ENCODE data around the gene CPSF4.

Gene CPSF4

GRCh38 chr7:99393355-99394187 is 45.2 kb upstream of the CPSF4 start:
- Mint-ChIP-seq H3K27ac (peak overlapping the region; percentile 98), H3K9me3 (no peaks in the 10 kb centered on the region), H3K4me1 (peaks cover 43% of the 10 kb centered on the region), H3K36me3 (ENCODE audit: low read depth) (peaks cover 17% of the 10 kb centered on the region), H3K27me3 (ENCODE audit: low read depth, poor library complexity) (no peaks in the 10 kb centered on the region), H3K4me3 (peak overlapping the region; percentile 88)
- TF ChIP-seq, protein P1, sequence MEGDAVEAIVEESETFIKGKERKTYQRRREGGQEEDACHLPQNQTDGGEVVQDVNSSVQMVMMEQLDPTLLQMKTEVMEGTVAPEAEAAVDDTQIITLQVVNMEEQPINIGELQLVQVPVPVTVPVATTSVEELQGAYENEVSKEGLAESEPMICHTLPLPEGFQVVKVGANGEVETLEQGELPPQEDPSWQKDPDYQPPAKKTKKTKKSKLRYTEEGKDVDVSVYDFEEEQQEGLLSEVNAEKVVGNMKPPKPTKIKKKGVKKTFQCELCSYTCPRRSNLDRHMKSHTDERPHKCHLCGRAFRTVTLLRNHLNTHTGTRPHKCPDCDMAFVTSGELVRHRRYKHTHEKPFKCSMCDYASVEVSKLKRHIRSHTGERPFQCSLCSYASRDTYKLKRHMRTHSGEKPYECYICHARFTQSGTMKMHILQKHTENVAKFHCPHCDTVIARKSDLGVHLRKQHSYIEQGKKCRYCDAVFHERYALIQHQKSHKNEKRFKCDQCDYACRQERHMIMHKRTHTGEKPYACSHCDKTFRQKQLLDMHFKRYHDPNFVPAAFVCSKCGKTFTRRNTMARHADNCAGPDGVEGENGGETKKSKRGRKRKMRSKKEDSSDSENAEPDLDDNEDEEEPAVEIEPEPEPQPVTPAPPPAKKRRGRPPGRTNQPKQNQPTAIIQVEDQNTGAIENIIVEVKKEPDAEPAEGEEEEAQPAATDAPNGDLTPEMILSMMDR (IDR thresholded peaks at IDR 0.05), result no peak
- DNase-seq, result peak; percentile 88

DNA sequence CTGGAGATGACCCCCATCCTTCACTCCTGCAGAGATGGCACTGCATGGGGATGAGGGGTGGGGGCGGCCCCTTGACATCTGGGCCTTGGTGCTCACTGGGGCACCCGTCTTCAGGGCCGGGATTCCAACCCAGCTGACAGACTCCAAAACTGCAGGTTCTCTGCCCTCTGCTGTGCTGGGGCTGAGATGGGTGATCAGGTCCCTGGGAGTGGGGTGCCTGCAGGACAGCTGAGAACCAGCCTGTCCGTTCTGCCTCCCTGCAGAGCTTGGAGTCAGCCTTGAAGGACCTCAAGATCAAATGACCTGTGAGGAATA is 44.6 kb upstream of the CPSF4 start:
- DNase-seq, result no peak
- Mint-ChIP-seq H3K4me1 (peaks cover 43% of the 10 kb centered on the region), H3K27me3 (ENCODE audit: low read depth, poor library complexity) (no peaks in the 10 kb centered on the region), H3K9me3 (no peaks in the 10 kb centered on the region), H3K36me3 (ENCODE audit: low read depth) (peaks cover 22% of the 10 kb centered on the region), H3K4me3 (peak overlapping the region; percentile 88), H3K27ac (no peak overlapping the region)
- TF ChIP-seq, protein P1 (IDR thresholded peaks at IDR 0.05), result no peak

GRCh38 chr7:99395616-99396327 is 43.0 kb upstream of the CPSF4 start:
- H3K27ac Mint-ChIP-seq, result no peak overlapping the region
- no peak for DNase-seq
- H3K27me3 Mint-ChIP-seq (ENCODE audit: low read depth, poor library complexity), result no peaks in the 10 kb centered on the region
- H3K36me3 Mint-ChIP-seq (ENCODE audit: low read depth), result peaks cover 28% of the 10 kb centered on the region
- TF ChIP-seq, protein P1 (IDR thresholded peaks at IDR 0.05), result no peak
- peaks cover 43% of the 10 kb centered on the region for H3K4me1 Mint-ChIP-seq
- no peaks in the 10 kb centered on the region for H3K9me3 Mint-ChIP-seq
- no peak overlapping the region for H3K4me3 Mint-ChIP-seq

DNA sequence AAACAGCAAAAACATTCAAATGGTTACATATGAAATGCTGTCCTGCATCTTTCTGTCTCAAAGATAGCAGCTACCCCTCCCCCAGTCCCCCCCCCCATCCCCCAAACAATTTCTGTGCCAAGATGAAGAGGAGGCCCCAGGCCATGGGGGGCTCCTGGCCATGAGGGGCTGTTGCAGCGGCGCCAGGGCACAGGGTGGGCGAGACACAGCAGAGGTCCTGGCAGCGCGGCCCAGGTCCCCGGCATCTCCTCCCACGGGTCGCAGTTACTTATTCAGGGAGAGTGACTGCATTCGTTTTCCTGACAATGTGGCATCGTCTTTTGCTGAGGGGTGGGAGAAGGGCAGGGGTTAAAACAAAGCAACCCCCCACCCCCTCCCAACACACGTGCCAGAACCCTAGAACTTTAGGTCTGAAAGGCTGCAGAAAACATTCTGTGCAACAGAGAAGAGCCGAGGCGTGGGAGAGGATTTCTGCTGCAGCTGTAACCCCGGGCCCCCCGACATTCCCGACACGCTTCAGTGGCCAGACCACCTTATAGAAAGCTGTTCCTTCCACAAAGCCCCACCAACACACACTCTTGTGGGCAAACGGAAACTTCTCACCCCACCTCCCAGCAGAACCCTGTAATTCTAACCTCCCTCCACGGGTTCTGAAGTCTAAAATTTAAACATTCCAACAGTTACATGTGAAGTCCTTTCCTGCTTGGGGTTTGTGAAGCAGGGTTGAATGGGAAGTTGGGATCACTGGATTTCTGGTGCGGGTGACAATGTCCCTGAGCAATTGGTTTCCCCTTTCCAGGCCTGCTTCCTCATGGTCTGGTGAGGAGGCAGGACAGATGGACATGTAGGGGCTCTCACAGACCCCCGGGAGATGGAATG is 42.1 kb upstream of the CPSF4 start:
- H3K9me3 Mint-ChIP-seq, result no peaks in the 10 kb centered on the region
- no peak overlapping the region for H3K4me3 Mint-ChIP-seq
- H3K27ac Mint-ChIP-seq, result peak overlapping the region; percentile 97
- no peaks in the 10 kb centered on the region for H3K27me3 Mint-ChIP-seq (ENCODE audit: low read depth, poor library complexity)
- H3K36me3 Mint-ChIP-seq (ENCODE audit: low read depth), result peaks cover 30% of the 10 kb centered on the region
- H3K4me1 Mint-ChIP-seq, result peaks cover 43% of the 10 kb centered on the region
- no peak for DNase-seq
- TF ChIP-seq, protein P1 (IDR thresholded peaks at IDR 0.05), result no peak

DNA sequence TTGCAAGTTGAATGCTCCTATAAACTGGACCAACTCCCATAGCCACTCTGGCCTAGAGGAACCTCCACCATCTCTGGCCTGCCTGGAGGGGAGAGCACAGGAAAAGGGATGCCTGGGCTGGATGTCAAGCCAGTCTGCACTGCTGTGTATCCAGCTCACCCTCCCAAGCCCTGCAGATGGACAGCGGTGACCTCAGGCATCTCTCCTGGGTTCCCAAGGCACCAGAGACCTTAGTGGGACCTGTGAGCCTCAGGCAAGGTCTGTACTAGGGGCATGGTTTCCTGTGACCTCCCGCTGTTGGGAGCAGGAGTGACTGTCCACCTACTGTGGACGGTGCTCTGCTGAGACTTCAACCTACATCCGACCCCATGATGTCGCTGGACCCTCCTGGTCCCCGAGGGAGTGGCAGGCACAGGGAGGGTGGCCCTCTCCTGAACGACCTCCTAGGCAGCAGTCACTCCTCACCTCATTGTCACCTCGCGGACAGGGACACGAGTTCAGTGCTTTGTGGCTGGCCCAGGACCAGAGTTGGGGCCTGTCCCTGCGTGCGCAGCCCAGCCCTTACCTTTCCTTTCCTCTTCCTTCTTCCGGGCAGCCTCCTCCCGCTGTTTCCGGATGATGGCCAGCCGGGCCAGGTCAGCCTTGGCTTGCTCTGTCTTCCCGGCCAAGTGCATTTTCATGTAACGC is 41.3 kb upstream of the CPSF4 start:
- Mint-ChIP-seq H3K9me3 (no peaks in the 10 kb centered on the region), H3K4me1 (peaks cover 43% of the 10 kb centered on the region), H3K27me3 (ENCODE audit: low read depth, poor library complexity) (no peaks in the 10 kb centered on the region), H3K36me3 (ENCODE audit: low read depth) (peaks cover 30% of the 10 kb centered on the region), H3K4me3 (no peak overlapping the region), H3K27ac (peak overlapping the region; percentile 97)
- DNase-seq, result no peak
- TF ChIP-seq, protein P1 (IDR thresholded peaks at IDR 0.05), result no peak
